A549 (cell line): ENCODE data around the gene SLIT2. TPM values are rescaled to one million over a fixed set of nuclear protein-coding genes. Genes with fewer than 3 reads are reported as not detected.

Experiments
- ATAC-seq, 2 experiments: fragments of 200-7000 bp in 1 of 2; fragments of >200 bp in 1 of 2; cut with Nextera tagmentation in 1 of 2; cut with Tn5 transposase in 1 of 2; 3 replicates each; pipeline versions ENCODE4 v1.8.0 to v1.9.1; 2018 to 2020; ENCODE audit warnings: mild to moderate bottlenecking in 1 of 2, moderate library complexity in 1 of 2
- CTCF ChIA-PET: fragments of 300-600 bp; sonication (Branson Sonifier 250); formaldehyde crosslinking; extraction: SDS; loops from one replicate; lab custom pipeline; 2021; ENCODE audit warnings: antibody characterized with exemption, inconsistent platforms; lab: Yijun Ruan, JAX
- POLR2A ChIA-PET: fragments of 350-600 bp; formaldehyde crosslinking; extraction: SDS; loops from one replicate; lab custom pipeline; 2021; ENCODE audit warnings: antibody characterized with exemption, inconsistent platforms; lab: Yijun Ruan, JAX
- DNase-seq, 2 experiments: peaks; one replicate each; pipeline versions ENCODE4 v3.0.0 to v3.0.0-alpha.2; 2011 to 2016; ENCODE audit warnings: low read depth in 1 of 2, low spot score in 1 of 2
- FAIRE-seq: peaks from 2 replicates; lab custom pipeline; 2011; peaks lifted over from hg19 to GRCh38; lab: Jason Lieb, UNC
- H3K27ac ChIP-seq, 2 experiments: fragments of >200 bp; sonication (Bioruptor Twin); formaldehyde crosslinking; 3 replicates each; pipeline ENCODE4 v1.5.1; 2016 to 2017
- H3K4me1 ChIP-seq: fragments of >200 bp; sonication (Bioruptor Twin); formaldehyde crosslinking; 3 replicates; pipeline ENCODE4 v1.6.1; 2016
- H3K4me2 ChIP-seq: fragments of >200 bp; sonication (Bioruptor Twin); formaldehyde crosslinking; 3 replicates; pipeline ENCODE4 v1.6.1; 2016
- H3K4me3 ChIP-seq: fragments of >200 bp; sonication (Bioruptor Twin); formaldehyde crosslinking; 3 replicates; pipeline ENCODE4 v1.5.1; 2016
- H3K9me3 ChIP-seq: fragments of >200 bp; sonication (Bioruptor Twin); formaldehyde crosslinking; 3 replicates; pipeline ENCODE4 v1.6.1; 2016
- CTCF ChIP-seq: fragments of >200 bp; sonication (Bioruptor Twin); formaldehyde crosslinking; IDR thresholded peaks from 3 replicates; pipeline ENCODE4 v1.5.1; 2016
- EHF ChIP-seq: fragments of 250-450 bp; sonication (Bioruptor Pico); IDR thresholded peaks from 2 replicates; pipeline ENCODE4 v1.5.0; 2020; ENCODE audit warnings: mild to moderate bottlenecking
- EHMT2 ChIP-seq: fragments of 200-600 bp; sonication (generic); IDR thresholded peaks from 2 replicates; pipeline ENCODE4 v1.6.1; 2016; ENCODE audit warnings: antibody characterized with exemption, low read depth, mild to moderate bottlenecking, moderate library complexity
- FOSL2 ChIP-seq, 2 experiments: fragments of 450-650 bp in 1 of 2; fragments of >200 bp in 1 of 2; sonication (Bioruptor Twin) in 1 of 2; formaldehyde crosslinking; IDR thresholded peaks; 2 replicates each; pipeline versions ENCODE4 v1.5.0 to v1.6.1; 2016 to 2020; ENCODE audit warnings: mild to moderate bottlenecking in 1 of 2, moderate library complexity in 1 of 2
- FOXS1 ChIP-seq: fragments of 250-450 bp; sonication (Bioruptor Pico); IDR thresholded peaks from 2 replicates; pipeline ENCODE4 v1.5.0; 2020; ENCODE audit warnings: mild to moderate bottlenecking, moderate library complexity
- HOXB5 ChIP-seq: fragments of 250-450 bp; sonication (Bioruptor Pico); IDR thresholded peaks from 2 replicates; pipeline ENCODE4 v1.5.0; 2020; ENCODE audit warnings: mild to moderate bottlenecking, moderate library complexity
- JUN ChIP-seq, 2 experiments: fragments of >200 bp; sonication (Bioruptor Twin); formaldehyde crosslinking; IDR thresholded peaks; 2 replicates in 1 of 2; 3 replicates in 1 of 2; pipeline ENCODE4 v1.6.1; 2016 to 2017
- JUNB ChIP-seq: fragments of >200 bp; sonication (Bioruptor Twin); formaldehyde crosslinking; IDR thresholded peaks from 2 replicates; pipeline ENCODE4 v1.6.1; 2016
- MYC ChIP-seq: IDR thresholded peaks from 2 replicates; pipeline ENCODE4 v1.6.1; 2012; ENCODE audit warnings: mild to moderate bottlenecking, inconsistent platforms, low read length, improper control_type of control experiment, borderline replicate concordance
- PHF8 ChIP-seq: fragments of 200-600 bp; sonication (generic); IDR thresholded peaks from 2 replicates; pipeline ENCODE4 v1.6.1; 2016; ENCODE audit warnings: low read depth, mild to moderate bottlenecking, antibody characterized with exemption, moderate library complexity, borderline replicate concordance
- POLR2AphosphoS2 ChIP-seq: conservative IDR thresholded peaks from 2 replicates; pipeline ENCODE4 v1.6.1; 2012; ENCODE audit warnings: low read length, improper control_type of control experiment, inconsistent platforms
- REST ChIP-seq: fragments of 200-600 bp; sonication (generic); IDR thresholded peaks from 2 replicates; pipeline ENCODE4 v1.6.1; 2016; ENCODE audit warnings: antibody characterized with exemption, mild to moderate bottlenecking, moderate library complexity
- RNF2 ChIP-seq: fragments of 200-600 bp; sonication (generic); IDR thresholded peaks from 2 replicates; pipeline ENCODE4 v1.6.1; 2016; ENCODE audit warnings: low read depth, mild to moderate bottlenecking, antibody characterized with exemption, moderate library complexity, borderline replicate concordance
- ZSCAN20 ChIP-seq: fragments of 250-450 bp; sonication (Bioruptor Pico); IDR thresholded peaks from 2 replicates; pipeline ENCODE4 v1.8.0; 2022; ENCODE audit warnings: mild to moderate bottlenecking, moderate library complexity
- WGBS: methylation state at CpG from one replicate; pipeline ENCODE4 v1.1.6; 2017; ENCODE audit errors: missing lambda C conversion rate; 5-methylcytosine and 5-hydroxymethylcytosine counted together
- polyA plus RNA-seq, 4 experiments: library from polyadenylated mRNA; depleted of rRNA in 3 of 4; stranded (reverse); fragments of >200 nt; fragmentation: RNase III in 1 of 4; extraction: RNeasy Plus Mini Kit Qiagen cat#74134 plus additional on column Dnase treatment in 1 of 4; gene quantifications; 2 replicates in 3 of 4; 3 replicates in 1 of 4; pipeline ENCODE4 v1.2.3, GENCODE V29; 2011 to 2017
- TF ChIP-seq, protein P1 (sequence below): fragments of 250-450 bp; sonication (Bioruptor Pico); IDR thresholded peaks from 2 replicates; pipeline ENCODE4 v1.5.0; 2020; ENCODE audit warnings: low read depth, mild to moderate bottlenecking, moderate library complexity

The SLIT2 gene
- polyA plus RNA-seq, 2 of the 4 experiments (the other 2 are of a cell fraction), result not detected

GRCh38 chr4:20251031-20251795, 492 bp upstream of the SLIT2 start:
- peak in 1 of 2 experiments; percentile 40; a peak in 3 of 6 replicates for ATAC-seq
- DNase-seq, result no peak
- TF ChIP-seq, protein P1, sequence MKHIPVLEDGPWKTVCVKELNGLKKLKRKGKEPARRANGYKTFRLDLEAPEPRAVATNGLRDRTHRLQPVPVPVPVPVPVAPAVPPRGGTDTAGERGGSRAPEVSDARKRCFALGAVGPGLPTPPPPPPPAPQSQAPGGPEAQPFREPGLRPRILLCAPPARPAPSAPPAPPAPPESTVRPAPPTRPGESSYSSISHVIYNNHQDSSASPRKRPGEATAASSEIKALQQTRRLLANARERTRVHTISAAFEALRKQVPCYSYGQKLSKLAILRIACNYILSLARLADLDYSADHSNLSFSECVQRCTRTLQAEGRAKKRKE (CRISPR knock-in tag), result no peak
- no peak for TF ChIP-seq FOXS1 (CRISPR knock-in tag)
- TF ChIP-seq POLR2AphosphoS2, result no peak
- TF ChIP-seq EHMT2, result no peak
- no peak for TF ChIP-seq RNF2
- TF ChIP-seq, all 56 proteins: peak for 0
- Histone ChIP-seq H3K27ac (no peak overlapping the region), H3K4me1 (no peaks in the 10 kb centered on the region), H3K9me3 (no peaks in the 10 kb centered on the region), H3K4me2 (peak overlapping the region; percentile 83), H3K4me3 (peak overlapping the region; percentile 44)
- POLR2A ChIA-PET, result no interaction called here
- no peak for FAIRE-seq
- CTCF ChIA-PET, result no interaction called here
- WGBS, result 24% methylated on average over 14 of the region's 35 CpGs

GRCh38 chr4:20252656-20253282, 1.1 kb downstream of the SLIT2 start:
- Histone ChIP-seq H3K4me3 (no peak overlapping the region), H3K9me3 (no peaks in the 10 kb centered on the region), H3K4me1 (no peaks in the 10 kb centered on the region), H3K4me2 (peak overlapping the region; percentile 83), H3K27ac (no peak overlapping the region)
- no peak for TF ChIP-seq ZSCAN20
- TF ChIP-seq PHF8, result no peak
- no peak for TF ChIP-seq HOXB5 (CRISPR knock-in tag)
- TF ChIP-seq JUN (IDR thresholded peaks at IDR 0.05), result no peak
- no peak for TF ChIP-seq FOSL2 (IDR thresholded peaks at IDR 0.05)
- no peak for TF ChIP-seq FOSL2 (CRISPR knock-in tag; IDR thresholded peaks at IDR 0.05)
- no peak for TF ChIP-seq JUNB
- no peak for TF ChIP-seq REST
- TF ChIP-seq EHF (CRISPR knock-in tag), result no peak
- no peak for TF ChIP-seq CTCF
- TF ChIP-seq MYC, result no peak
- DNase-seq (no peak), ATAC-seq (no peak; a peak in 2 of 6 replicates), FAIRE-seq (no peak)
- POLR2A ChIA-PET, result no interaction called here
- CTCF ChIA-PET, result no interaction called here
- WGBS, result 52% methylated on average over 42 of the region's 55 CpGs
